B cell (primary cell): Measurements from ENCODE around the gene SLC43A1.

Experiments
- CTCF ChIP-seq: fragments of 200-600 bp; IDR thresholded peaks from one replicate; pipeline ENCODE4 v1.8.0; 2022; ENCODE audit warnings: antibody characterized with exemption, mild to moderate bottlenecking
- EZH2 ChIP-seq: IDR thresholded peaks from 2 replicates; pipeline ENCODE4 v1.6.1; 2012; ENCODE audit warnings: borderline replicate concordance, low read depth, mild to moderate bottlenecking, moderate library complexity, low read length; ENCODE audit not compliant: insufficient read depth, poor library complexity, severe bottlenecking

GRCh38 chr11:57515332-57516060, at the start of gene SLC43A1:
- TF ChIP-seq CTCF: no peak
- no peak for TF ChIP-seq EZH2
